Measurements from ENCODE around the gene IFT20. TPM values are rescaled to one million over a fixed set of nuclear protein-coding genes. Genes with fewer than 3 reads are reported as not detected.

Gene IFT20, protein sequence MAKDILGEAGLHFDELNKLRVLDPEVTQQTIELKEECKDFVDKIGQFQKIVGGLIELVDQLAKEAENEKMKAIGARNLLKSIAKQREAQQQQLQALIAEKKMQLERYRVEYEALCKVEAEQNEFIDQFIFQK
- total RNA-seq, result 48.8 TPM

DNA sequence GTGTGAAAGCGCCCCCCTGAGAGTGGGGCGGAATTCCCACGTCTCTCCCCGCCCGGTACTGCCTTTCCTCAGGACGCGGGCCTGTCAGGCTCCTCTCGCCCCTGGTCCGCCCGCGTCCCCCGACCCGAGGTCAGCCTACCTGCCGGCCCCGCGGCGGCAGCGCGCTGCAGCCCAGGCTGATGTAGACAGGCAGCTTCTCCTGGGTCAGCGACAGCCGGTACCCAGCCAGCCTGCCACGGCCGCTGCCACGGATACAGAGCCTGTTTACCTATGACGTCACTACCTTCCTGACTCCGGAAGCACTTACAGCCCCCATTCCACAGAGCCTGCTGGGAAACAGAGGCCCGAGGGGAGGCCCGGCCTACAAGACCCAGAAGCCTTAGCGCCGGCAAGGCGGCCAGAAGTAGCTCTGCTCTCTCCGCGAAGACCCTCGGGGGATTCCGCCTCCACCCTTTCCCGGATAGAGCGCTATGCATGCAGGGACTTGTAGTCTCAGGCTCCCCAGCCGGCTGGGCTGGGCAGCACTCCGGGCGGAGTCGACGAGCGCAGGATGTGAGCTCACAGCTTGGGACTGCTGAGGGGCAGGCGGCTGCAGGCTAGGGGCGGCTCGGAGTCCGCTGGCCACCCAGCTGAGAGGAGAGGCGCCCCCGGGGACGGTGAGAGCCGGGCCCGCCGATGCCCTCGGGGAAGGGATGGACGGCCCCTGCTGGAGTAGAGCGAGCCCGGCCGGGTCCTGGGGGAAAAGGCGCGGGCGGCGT is at the start of gene IFT20, which contains the start of gene TNFAIP1:
Gene IFT20 (minus strand): TSS at position 272 of the 758 bp plus-strand sequence. CDS start 3,487 bp downstream, outside the sequence.
Gene TNFAIP1 (plus strand): TSS at position 561 of the 758 bp plus-strand sequence. CDS start 3,761 bp downstream, outside the sequence.
- peak; percentile 99 for DNase-seq (ENCODE audit: low spot score)

DNA sequence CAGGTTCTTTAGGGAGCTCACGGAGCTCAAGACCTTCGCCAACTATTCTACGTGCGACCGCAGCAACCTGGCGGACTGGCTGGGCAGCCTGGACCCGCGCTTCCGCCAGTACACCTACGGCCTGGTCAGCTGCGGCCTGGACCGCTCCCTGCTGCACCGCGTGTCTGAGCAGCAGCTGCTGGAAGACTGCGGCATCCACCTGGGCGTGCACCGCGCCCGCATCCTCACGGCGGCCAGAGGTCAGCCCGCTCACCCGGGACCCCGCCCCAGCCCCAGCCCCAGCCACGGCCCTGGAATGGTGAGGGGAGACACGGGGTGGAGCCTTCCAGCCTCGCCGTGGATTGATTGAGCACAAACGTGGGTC is 49.7 kb upstream of the IFT20 start:
- DNase-seq (ENCODE audit: low spot score), result no peak

DNA sequence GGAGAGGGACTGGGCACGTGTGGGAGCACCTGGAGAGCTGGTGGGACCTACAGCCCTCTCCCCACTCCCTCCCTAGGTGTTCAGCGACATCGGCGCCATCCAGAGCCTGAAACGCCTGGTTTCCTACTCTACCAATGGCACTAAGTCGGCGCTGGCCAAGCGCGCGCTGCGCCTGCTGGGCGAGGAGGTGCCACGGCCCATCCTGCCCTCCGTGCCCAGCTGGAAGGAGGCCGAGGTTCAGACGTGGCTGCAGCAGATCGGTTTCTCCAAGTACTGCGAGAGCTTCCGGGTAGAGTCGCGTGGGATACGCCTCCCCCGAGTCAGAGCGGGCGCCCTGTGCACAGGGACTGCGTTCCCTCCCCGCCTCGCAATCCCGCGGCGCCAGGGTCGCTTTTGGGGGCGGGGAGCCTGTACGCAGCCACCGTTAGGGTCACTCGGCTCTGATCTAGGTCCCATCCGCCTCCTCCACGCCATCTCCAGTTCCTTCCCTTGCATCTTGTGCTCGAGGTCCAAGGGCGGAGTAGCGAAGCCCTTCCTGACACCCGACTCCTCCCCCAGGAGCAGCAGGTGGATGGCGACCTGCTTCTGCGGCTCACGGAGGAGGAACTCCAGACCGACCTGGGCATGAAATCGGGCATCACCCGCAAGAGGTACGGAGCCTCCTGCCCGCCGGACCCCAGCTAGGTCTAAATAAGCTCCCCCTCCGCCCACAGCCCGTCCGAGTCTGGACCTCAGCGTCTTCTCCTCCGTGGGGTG is 49.2 kb upstream of the IFT20 start:
- DNase-seq (ENCODE audit: low spot score), result peak; percentile 83

DNA sequence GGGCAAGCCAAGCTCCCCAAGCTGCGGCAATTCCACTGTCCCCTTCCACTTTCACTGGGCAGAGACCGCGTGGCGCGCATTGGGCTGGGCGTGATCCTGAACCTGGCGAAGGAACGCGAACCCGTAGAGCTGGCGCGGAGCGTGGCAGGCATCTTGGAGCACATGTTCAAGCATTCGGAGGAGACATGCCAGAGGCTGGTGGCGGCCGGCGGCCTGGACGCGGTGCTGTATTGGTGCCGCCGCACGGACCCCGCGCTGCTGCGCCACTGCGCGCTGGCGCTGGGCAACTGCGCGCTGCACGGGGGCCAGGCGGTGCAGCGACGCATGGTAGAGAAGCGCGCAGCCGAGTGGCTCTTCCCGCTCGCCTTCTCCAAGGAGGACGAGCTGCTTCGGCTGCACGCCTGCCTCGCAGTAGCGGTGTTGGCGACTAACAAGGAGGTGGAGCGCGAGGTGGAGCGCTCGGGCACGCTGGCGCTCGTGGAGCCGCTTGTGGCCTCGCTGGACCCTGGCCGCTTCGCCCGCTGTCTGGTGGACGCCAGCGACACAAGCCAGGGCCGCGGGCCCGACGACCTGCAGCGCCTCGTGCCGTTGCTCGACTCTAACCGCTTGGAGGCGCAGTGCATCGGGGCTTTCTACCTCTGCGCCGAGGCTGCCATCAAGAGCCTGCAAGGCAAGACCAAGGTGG is 46.0 kb upstream of the IFT20 start:
- DNase-seq (ENCODE audit: low spot score), result no peak

DNA sequence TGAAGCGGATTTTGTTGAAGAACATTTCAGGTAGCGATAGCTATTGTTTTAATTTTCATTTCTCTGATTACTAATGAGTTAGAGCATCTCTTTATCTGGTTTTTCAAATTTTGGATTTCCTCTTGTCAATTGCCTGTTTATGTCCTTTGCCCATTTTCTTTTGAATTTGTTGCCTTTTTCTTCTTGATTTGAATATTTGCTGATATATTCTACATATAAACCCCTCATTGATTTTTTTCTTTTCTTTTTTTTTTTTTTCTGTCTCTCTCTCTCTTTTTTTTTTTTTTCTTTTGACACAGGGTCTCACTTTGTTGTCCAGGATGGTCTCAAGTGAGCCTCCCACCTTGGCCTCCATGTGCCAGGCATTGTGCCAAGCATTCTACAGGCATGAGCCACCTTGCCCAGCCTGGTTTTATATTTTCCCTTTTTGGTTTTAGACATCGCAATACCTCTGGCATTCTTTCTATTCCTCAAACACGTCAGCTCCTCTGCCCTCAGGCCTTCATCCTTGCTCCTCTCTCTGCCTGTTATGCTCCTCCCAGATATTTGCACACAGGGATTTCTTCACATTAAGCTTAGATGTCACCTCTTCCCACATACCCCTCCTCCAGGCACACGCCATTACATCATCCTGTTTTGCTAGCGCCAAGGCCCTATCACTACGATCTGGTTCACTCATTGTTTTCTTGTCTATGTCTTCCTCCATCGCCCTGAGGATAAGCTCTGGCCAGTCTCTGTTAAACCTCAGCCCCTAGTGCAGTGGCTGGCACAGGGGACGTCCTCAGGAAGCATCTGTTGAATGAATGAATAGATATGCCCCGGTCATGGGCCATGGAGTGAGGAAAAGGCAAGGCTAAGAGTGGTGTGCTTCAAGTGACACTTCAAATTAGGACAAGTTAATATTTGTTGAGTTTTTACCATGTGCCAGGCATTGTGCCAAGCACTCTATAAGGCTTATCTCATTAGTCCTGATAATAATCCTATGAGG is 44.8 kb upstream of the IFT20 start:
- DNase-seq (ENCODE audit: low spot score), result no peak

DNA sequence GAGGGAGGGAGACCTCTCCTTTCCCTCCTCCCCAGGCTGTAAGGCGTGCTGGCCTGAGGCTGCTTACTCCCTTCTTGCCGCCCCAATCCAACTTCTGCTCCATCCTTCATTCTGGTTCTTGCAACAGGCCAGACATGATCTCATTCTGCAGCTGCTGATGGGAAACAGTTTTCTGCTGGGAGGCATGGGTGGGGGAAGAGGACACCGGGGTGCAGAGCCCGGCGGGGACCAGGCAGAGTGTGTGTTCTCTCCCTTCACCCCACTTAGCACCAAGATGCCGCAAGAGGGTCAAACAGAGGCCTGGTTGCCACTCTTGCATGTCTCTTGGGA is 37.6 kb upstream of the IFT20 start:
- no peak for DNase-seq (ENCODE audit: low spot score)

DNA sequence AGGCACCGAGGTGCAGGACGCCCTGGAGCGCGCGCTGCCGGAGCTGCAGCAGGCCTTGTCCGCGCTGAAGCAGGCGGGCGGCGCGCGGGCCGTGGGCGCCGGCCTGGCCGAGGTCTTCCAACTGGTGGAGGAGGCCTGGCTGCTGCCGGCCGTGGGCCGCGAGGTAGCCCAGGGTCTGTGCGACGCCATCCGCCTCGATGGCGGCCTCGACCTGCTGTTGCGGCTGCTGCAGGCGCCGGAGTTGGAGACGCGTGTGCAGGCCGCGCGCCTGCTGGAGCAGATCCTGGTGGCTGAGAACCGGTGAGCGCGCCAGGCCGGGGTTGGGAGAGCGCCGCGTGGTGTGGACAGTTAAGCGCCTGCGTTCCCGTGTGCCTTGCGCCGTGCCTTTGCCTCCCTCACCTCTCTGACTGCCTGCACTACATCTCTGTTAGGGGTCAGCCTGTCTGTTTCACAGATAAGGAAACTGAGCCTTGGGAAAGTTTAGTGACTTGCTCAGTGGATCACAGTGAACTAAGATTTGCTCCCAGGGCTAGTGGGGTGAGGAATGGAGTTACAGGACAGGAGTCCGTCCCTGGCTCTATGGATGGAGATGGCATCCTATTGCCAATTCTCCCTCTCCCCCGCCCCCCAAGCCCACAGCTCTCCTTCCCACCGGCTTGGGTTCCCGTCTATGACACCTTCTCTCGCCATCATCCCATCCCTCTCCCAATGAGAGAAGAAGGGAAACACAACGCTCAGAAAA is 37.1 kb upstream of the IFT20 start:
- no peak for DNase-seq (ENCODE audit: low spot score)

DNA sequence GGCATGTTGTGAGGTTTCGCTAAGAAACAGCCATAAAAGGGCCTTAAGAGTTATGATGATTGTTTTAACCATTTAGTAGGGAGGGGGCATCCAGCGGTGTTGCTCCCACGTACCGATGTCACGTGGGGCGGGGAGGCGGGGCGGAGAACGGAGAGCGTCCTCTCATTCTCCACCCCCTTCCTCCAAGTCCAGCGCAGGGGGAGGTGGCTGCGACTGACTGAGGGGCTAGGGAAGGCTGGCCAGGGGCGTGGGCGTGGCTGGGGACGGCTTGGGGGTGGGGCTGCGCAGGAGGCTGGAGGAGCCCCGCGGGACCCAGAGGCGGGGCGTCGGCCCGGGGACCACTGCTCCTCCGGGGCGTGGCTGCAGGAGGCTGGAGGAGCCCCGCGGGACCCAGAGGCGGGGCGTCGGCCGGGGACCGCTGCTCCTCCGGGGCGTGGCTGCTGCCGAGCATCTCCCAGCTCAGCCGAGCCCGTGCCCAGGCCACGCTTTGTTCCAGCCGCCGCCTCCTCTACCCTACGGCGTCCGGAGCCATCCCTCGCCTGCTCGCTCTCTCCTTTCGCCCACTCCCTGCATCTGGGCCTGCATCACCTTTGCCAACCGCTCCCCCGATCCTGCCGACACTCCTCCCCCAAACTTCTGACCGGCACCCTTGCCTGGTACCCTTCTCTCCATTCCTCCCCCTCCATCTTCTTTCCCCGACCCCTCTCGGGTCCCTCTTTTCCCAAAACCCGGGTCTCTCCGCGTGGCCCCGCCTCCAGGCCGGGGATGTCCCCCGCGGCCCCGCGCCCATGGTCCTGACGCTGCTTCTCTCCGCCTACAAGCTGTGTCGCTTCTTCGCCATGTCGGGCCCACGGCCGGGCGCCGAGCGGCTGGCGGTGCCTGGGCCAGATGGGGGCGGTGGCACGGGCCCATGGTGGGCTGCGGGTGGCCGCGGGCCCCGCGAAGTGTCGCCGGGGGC is 36.3 kb upstream of the IFT20 start, which contains the start of gene SARM1:
Gene SARM1 (plus strand): TSS at position 450 of the 958 bp plus-strand sequence. CDS start 339 bp downstream, at position 789.
- peak; percentile 89 for DNase-seq (ENCODE audit: low spot score)

DNA sequence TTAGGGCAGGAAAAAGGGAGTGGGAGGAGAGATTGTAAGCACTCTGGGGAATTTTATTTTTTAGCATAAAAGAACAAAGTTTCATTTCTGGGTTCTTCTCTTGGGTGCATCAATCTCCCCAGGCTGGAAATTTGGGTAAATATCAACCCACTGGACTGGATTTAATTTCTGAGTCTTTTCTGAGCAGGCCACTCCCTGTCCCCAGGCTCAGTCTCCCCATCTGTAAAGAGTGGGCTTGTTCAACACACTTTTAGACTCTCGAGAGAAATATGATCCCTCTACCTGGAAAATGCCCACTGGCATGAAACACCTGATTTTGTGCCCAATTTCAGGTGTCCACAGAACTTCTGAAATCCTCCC is 35.5 kb upstream of the IFT20 start:
- DNase-seq (ENCODE audit: low spot score), result no peak

DNA sequence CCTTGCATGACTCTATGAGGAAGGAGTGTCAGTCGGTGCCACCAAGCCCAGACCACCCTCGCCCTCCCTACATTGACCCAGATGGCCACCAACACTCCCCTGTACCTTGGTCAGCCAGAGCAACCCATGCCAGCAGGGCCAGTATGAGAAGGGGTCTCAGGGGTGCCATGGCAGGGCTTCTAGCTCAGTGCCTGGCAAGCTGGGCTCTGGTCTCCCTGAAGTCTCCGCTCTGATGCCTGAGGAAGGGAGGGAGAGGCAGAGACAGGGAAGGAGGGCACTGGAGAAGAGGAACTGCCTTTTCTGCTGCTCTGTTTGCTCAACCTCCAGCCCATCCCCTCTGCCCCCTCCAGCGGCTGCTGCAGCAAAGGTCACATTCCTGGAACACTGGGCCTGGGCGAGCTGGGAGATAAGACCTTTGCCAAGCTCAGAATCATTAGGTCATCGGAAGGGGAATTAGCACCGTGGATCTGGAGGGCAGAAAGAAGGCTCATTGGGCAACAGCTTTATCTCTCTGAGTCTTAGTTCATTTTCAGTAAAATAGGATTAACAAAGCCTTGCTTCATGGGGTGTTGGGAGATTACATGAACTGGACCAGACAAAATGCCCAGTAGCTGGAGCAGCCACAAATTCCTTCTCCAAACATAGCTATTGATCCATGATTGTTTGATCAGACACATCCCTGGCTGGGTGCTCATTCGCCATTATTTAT is 34.9 kb upstream of the IFT20 start, which contains the start of gene VTN:
Gene VTN (minus strand): TSS at position 273 of the 709 bp plus-strand sequence. CDS start 104 bp downstream, at position 169.
- DNase-seq (ENCODE audit: low spot score), result no peak

DNA sequence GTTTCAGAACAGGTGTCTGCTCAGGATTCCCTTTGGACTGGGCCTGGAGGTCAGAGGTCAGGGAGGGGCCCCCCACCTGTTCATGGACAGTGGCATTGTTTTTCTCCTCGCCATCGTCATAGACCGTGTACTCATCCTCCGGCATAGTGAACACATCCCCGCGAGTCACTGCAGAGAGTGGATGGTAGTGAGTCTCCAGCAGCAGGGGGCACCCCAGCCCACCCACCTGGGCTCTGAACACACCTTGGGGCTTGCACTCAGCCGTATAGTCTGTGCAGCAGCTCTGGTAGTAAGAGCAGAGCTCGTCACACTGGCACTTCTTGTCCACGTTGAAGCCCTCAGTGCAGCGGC is 34.4 kb upstream of the IFT20 start:
- DNase-seq (ENCODE audit: low spot score), result no peak

DNA sequence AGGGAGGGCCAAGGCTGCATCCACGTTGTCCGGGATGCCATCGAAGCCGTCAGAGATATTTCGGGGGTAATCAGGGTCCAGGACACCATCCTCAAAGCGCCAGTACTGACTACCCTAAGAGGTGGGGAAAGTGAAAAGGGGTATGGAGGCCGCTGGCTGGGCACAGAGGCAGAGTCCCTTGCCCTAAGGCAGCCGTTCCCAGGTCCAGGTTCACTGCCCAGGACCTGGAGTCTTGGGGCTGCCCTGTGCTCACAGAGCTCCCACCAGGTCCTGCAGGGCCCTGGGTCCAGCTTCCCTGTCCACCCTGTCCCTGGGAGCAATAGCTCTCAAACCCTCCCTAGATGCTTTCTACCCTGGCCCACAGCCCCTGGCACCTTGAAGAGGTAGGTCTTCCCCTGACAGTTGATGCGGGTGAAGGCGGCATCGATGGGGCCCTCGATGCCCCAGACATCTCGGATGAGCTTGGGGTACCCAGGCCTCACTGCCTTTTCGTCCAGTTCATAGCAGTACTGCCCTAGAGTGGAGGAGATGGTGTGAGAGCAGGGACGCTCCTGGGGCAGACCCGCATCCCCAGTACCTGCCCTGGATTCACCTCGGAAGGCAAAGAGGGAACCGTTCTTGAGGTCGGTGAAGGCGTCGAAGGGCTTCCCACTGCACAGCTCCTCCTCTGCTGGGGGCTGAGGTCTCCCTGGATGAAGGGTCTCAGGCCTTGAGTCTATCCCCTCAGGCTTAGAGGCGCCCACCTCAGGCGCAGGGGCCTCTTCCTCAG is 33.8 kb upstream of the IFT20 start:
- no peak for DNase-seq (ENCODE audit: low spot score)

DNA sequence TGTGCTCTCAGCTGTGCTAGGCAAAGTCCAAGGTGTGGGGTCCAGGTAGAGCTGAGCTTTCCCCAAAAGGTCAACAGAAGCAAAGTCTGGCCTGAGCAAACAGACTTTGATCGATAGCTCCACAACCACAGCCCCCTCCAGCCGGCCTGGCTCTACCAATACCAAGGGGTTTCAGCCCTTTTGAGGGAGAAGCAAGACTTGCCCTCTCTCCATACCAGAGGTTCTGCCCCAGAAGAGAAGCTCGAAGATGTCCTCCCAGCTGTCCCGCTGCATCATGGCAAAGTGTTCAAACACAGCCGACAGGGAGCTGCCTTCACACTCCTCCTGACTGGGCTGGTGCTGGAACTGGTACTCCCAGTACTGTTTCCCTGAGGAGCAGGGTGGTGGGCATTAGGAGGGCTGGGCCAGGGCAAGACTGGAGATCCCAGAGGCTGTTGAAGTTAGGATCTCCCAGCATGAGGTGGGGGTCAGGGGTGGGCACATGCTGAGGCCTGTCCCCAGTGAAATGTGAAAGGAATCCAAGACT is 33.1 kb upstream of the IFT20 start:
- DNase-seq (ENCODE audit: low spot score), result no peak

DNA sequence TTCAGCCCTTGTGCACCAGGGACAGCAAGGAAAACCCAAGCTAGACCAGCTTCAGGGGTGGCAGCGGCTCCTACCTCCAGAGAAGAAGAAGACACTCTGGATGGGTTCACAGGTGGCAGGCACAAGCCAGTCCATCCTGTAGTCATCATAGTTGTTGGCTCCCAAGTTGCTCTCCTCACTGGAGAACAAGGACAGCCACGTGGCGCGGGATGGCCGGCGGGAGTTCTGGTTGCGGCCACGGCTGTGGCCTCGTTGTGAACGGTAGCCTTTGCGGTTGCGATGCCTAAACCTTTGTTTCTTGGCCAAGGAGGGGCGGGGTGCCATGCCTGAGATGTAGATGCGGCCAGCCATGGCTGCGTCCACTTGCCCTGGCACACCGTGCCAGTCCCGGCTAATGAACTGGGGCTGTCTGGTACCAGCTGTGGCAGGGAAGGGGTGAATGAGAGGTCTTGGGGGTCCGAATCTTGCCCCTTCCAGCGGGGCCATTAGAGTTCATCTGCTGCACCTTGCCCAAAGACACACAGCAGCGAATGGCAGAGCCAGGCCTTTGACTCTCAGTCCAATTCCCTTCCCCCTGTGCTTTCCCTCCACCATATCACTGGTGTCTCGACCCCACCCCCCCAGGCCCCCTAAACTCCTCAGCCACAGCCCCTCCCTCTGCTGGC is 32.5 kb upstream of the IFT20 start:
- no peak for DNase-seq (ENCODE audit: low spot score)

DNA sequence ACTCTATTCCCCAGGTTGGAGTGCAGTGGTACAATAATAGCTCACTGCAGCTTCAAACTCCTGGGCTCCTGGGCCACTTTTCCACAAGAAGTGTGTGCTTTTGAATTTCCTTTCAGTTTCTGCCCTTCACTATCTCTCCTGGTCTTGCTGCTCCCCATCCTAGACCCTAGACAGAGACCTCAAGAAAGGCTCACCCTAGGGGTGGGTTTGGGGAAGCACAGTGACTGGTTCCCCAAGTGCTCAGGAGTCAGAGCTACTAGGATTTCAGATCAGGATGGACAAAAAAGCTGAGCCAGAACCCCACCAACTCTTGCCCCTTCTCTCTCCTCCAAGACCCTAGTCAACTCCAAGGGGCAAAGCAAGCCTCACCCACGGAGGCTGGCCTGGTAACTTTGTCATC is 31.3 kb upstream of the IFT20 start:
- DNase-seq (ENCODE audit: low spot score), result no peak

DNA sequence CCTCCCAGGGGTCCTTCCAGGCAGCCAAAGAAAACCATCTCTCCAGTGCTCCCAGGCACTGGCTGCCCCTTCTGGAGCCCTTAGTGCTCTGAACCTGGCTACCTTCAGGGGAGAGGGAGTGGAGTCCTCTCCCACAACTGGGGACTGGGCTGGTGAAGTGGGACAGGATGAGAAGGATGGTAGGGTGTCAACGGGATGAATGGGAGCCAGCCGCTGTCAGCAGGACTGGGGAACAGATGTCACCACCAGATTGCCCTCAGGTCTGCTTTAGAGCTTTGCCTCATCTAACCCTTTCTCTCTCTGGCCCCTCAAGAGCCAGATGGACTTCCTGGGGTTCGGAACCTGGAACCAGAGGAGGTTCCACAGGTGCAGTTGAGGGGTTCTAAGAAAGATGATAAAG is 30.2 kb upstream of the IFT20 start:
- no peak for DNase-seq (ENCODE audit: low spot score)
